ENCODE measurements around the gene MOB1A.

Gene MOB1A

GRCh38 chr2:74103763-74104162 is 74.9 kb downstream of the MOB1A start:
- DNase-seq = no peak
